Effector memory CD4-positive, alpha-beta T cell (primary cell): ENCODE measurements around the gene ZNF302.
"Not testable (repeated sequence)": the region's sequence is repeated elsewhere in the genome, so short reads cannot be mapped to it uniquely, and the experiment has no call there.

Source experiments
- DNase-seq, 3 donors: peaks; one replicate each; pipeline ENCODE4 v3.0.0-alpha.2; 2020
- H3K27ac ChIP-seq: 2 replicates; pipeline ENCODE4 v1.7.0; 2013; ENCODE audit warnings: mild to moderate bottlenecking, low read length, moderate library complexity; ENCODE audit not compliant: insufficient read depth, poor library complexity, severe bottlenecking
- H3K27me3 ChIP-seq: replicated peaks from 2 replicates; pipeline ENCODE4 v1.7.0; 2013; ENCODE audit warnings: mild to moderate bottlenecking, low read length; ENCODE audit not compliant: insufficient read depth, control insufficient read depth, poor library complexity, severe bottlenecking
- H3K36me3 ChIP-seq: 2 replicates; pipeline ENCODE4 v1.7.0; 2013; ENCODE audit warnings: mild to moderate bottlenecking, low read length, moderate library complexity; ENCODE audit not compliant: control insufficient read depth, insufficient read depth
- H3K4me1 ChIP-seq: 2 replicates; pipeline ENCODE4 v1.7.0; 2013; ENCODE audit warnings: low read length, mild to moderate bottlenecking; ENCODE audit not compliant: control insufficient read depth, insufficient read depth, poor library complexity, severe bottlenecking
- H3K4me3 ChIP-seq: 2 replicates; pipeline ENCODE4 v1.7.0; 2013; ENCODE audit warnings: low read length, low read depth, mild to moderate bottlenecking; ENCODE audit not compliant: insufficient read depth, poor library complexity, severe bottlenecking
- H3K9me3 ChIP-seq: 2 replicates; pipeline ENCODE4 v1.7.0; 2013; ENCODE audit warnings: mild to moderate bottlenecking, low read length, moderate library complexity; ENCODE audit not compliant: control insufficient read depth

Gene ZNF302

GRCh38 chr19:34661357-34661756, 16.1 kb upstream of the ZNF302 start:
- Histone ChIP-seq H3K9me3 (no peaks in the 10 kb centered on the region), H3K27ac (no peak overlapping the region), H3K36me3 (no peaks in the 10 kb centered on the region), H3K4me3 (no peak overlapping the region), H3K4me1 (no peaks in the 10 kb centered on the region), H3K27me3 (no peaks in the 10 kb centered on the region)
- DNase-seq, result no peak

GRCh38 chr19:34662919-34663318, 14.6 kb upstream of the ZNF302 start:
- Histone ChIP-seq H3K4me1 (no peaks in the 10 kb centered on the region), H3K27me3 (no peaks in the 10 kb centered on the region), H3K27ac (no peak overlapping the region), H3K9me3 (no peaks in the 10 kb centered on the region), H3K36me3 (no peaks in the 10 kb centered on the region), H3K4me3 (no peak overlapping the region)
- peak in 1 of 3 donors; percentile 32 for DNase-seq

DNA sequence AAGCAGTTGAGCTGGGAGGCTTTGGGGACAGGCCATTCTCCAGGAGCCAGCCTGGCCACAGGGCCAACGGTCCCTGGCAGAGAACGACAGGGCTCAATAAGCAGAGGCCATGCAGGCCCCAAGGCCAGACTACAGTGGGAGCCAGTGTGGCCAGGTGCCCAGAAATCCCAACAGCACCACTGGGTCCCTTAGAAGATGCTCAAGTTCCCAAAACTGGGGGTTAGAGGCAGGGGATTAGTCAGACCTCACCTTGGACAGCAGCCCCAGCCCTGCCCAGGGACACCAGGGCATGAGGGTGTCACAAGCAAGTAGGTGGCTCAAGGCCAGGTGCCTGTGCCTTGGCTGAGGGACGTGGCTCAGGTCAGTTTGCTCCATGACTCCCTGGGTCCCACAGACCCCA, 13.3 kb upstream of the ZNF302 start:
- Histone ChIP-seq H3K27me3 (no peaks in the 10 kb centered on the region), H3K27ac (no peak overlapping the region), H3K9me3 (no peaks in the 10 kb centered on the region), H3K4me1 (no peaks in the 10 kb centered on the region), H3K4me3 (no peak overlapping the region), H3K36me3 (no peaks in the 10 kb centered on the region)
- no peak for DNase-seq

- DNase-seq, result no peak
- no peaks in the 10 kb centered on the region for H3K9me3 ChIP-seq
Measured at GRCh38 chr19:34664870-34665269, 12.6 kb upstream of the ZNF302 start.

DNA sequence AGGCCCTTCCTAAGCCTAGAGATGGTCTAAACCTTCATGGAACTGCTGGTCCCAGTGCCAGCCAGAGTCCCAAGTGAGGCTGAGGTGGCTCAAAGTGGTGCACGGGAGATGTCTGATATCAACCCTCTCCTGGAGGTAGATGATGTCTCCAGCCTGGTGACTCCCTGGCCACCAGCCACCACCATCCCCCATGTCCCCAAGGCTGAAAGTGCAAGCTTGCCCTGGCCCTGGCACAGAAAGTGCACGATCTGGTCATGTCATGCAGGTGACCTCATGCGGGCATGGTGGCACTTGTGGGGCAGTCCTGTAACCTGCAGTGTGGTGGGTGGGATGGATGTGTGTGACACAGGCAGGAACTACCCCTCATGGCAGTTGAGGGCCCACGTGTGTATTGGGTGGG, 12.2 kb upstream of the ZNF302 start:
- H3K27me3 ChIP-seq, H3K4me1 ChIP-seq, H3K36me3 ChIP-seq, H3K9me3 ChIP-seq, DNase-seq, H3K4me3 ChIP-seq, H3K27ac ChIP-seq: not testable (repeated sequence)

More at GRCh38 chr19:34664870-34665269, 12.6 kb upstream of the ZNF302 start:
- Histone ChIP-seq H3K4me3 (no peak overlapping the region), H3K36me3 (no peaks in the 10 kb centered on the region), H3K4me1 (no peaks in the 10 kb centered on the region), H3K27me3 (no peaks in the 10 kb centered on the region), H3K27ac (no peak overlapping the region)

GRCh38 chr19:34666200-34666957, 11.1 kb upstream of the ZNF302 start:
- H3K27me3 ChIP-seq, result no peaks in the 10 kb centered on the region
- no peaks in the 10 kb centered on the region for H3K9me3 ChIP-seq
- no peak overlapping the region for H3K27ac ChIP-seq
- H3K4me3 ChIP-seq, result no peak overlapping the region
- DNase-seq, result no peak
- no peaks in the 10 kb centered on the region for H3K4me1 ChIP-seq
- H3K36me3 ChIP-seq, result no peaks in the 10 kb centered on the region

DNA sequence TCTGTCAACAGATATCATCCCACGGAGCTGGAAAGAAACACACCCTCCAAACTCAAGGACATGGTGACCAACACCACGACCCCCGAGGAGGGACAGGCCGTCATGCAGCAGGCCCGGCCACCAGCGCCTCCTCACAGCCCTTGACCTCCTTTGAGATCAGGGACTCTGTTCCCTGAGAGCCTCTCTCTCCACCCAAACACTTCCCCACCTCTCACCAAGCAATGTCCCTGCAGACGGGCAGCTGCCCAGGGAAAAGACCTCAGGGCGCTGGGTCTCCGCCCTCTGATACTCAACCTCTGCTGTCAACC, 10.6 kb upstream of the ZNF302 start:
- H3K27me3 ChIP-seq, result no peaks in the 10 kb centered on the region
- H3K36me3 ChIP-seq, result no peaks in the 10 kb centered on the region
- DNase-seq, result no peak
- H3K9me3 ChIP-seq, result no peaks in the 10 kb centered on the region
- no peaks in the 10 kb centered on the region for H3K4me1 ChIP-seq
- H3K27ac ChIP-seq, result no peak overlapping the region
- H3K4me3 ChIP-seq, result peak overlapping the region; percentile 36

DNA sequence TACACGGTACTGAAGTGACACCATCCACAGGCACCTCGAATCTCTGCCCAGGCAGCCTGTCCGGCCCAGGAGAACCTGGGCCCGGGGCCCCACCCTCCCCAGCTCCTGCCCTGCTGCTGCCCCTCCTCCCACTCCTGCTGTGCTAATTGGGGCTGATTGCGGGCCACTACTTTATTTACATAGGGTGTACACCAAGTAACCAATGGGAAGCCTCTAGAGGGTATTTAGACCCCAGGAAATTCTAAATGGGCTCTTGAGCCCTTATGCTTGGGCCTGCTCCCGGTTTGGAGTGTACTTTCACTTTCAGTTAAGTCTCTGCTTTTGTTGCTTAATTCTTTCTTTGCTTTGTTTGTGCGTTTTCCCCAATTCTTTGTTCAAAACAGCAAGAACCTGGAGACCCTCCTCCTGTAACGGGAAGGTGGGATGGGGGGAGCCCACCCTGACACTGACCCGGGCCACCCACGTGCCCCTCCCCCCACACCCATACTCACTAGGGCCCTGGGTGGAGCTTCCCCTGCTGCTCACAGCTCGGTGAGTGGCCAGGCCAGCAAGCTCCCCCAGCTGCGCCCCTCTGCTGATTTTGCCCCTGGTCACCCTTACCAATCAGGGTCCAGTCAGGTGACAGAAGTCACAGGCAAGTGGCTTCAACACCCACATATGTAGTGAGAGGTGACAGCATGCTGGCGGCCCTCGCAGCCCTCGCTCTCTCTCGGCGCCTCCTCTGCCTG, 10.0 kb upstream of the ZNF302 start:
- Histone ChIP-seq H3K36me3 (no peaks in the 10 kb centered on the region), H3K4me1 (no peaks in the 10 kb centered on the region), H3K27me3 (no peaks in the 10 kb centered on the region), H3K9me3 (no peaks in the 10 kb centered on the region), H3K4me3 (peak overlapping the region; percentile 36), H3K27ac (peak overlapping the region; percentile 31)
- no peak for DNase-seq

- H3K9me3 ChIP-seq, H3K4me3 ChIP-seq, H3K36me3 ChIP-seq, H3K27me3 ChIP-seq, H3K4me1 ChIP-seq, DNase-seq, H3K27ac ChIP-seq: not testable (repeated sequence)
Measured at GRCh38 chr19:34668077-34668689, 9.3 kb upstream of the ZNF302 start.

DNA sequence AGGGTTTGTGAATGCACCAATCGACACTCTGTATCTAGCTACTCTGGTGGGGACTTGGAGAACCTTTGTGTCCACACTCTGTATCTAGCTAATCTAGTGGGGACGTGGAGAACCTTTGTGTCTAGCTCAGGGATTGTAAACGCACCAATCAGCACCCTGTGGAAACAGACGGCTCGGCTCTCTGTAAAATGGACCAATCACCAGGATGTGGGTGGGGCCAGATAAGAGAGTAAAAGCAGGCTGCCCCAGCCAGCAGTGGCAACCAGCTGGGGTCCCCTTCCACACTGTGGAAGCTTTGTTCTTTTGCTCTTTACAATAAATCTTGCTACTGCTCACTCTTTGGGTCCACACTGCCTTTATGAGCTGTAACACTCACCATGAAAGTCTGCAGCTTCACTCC, 8.8 kb upstream of the ZNF302 start:
- not testable (repeated sequence) for H3K4me1 ChIP-seq, H3K27ac ChIP-seq, H3K27me3 ChIP-seq, DNase-seq, H3K9me3 ChIP-seq, H3K4me3 ChIP-seq, H3K36me3 ChIP-seq
